Measurements from ENCODE around the gene CLDN2.
"Not testable (repeated sequence)": the region's sequence is repeated elsewhere in the genome, so short reads cannot be mapped to it uniquely, and the experiment has no call there.

CLDN2 gene, protein sequence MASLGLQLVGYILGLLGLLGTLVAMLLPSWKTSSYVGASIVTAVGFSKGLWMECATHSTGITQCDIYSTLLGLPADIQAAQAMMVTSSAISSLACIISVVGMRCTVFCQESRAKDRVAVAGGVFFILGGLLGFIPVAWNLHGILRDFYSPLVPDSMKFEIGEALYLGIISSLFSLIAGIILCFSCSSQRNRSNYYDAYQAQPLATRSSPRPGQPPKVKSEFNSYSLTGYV

DNA sequence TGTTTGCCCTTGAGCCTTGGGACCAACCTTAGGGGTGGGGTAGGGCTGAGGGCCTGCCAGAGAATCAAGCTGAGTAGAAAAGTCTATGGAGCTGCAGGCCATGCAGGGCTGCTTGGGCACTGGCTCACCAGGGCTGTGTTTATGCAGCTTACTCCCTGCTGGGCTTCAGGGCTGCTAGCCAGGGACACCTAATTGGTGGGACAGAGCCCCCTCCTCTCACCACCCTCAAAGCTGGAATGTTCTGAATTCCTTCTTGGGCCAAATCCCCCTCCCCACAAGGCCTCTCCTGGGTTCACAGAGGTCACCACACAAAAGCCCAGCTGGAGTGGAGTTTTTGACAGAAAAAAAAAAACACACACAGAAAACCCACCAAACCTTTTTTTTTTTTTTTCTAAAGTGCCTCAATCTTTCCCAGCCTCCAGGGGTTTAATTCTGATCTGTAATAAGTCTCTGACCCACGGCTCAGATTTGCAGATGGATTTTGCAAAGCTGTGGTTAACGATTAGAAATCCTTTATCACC is at the start of gene CLDN2:
Gene CLDN2, plus strand, starts transcription at position 471 of the 521 bp plus-strand sequence. CDS start 7,827 bp downstream, outside the sequence.
- no peak for DNase-seq

- DNase-seq = not testable (repeated sequence)
Measured at GRCh38 chrX:106872796-106873195, 47.4 kb upstream of the CLDN2 start.

- no peak for DNase-seq
Measured at GRCh38 chrX:106874075-106874474, 46.1 kb upstream of the CLDN2 start.

- DNase-seq = no peak
Measured at GRCh38 chrX:106875151-106875550, 45.1 kb upstream of the CLDN2 start.

GRCh38 chrX:106889468-106889867 is 30.7 kb upstream of the CLDN2 start:
- DNase-seq = no peak

GRCh38 chrX:106891762-106892460 is 28.3 kb upstream of the CLDN2 start:
- no peak for DNase-seq

GRCh38 chrX:106894392-106894909 is 25.8 kb upstream of the CLDN2 start:
- DNase-seq = peak; percentile 40

DNA sequence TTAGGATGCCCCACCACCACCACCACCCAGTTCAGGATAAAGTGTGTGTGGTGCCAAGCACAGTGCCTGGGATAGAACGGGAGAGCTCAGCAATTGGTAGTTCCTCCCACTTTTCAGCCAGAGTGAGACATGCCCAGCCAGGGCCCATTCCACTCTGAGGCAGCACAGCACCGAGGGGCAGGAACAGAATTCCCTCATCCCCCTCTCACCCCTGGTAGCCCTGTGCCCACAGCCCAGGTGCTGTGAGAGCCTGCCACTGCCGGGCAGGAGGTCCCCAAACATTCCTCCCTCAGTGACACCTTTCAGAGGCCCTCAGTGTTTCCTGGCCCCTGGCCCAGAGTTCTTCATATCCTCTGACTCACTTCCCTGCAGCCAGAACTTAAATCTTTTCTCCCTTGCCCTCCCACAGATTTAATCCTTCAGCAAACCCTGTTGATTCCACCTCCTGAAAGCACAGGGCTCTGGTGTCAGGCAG is 25.2 kb upstream of the CLDN2 start:
- no peak for DNase-seq

DNA sequence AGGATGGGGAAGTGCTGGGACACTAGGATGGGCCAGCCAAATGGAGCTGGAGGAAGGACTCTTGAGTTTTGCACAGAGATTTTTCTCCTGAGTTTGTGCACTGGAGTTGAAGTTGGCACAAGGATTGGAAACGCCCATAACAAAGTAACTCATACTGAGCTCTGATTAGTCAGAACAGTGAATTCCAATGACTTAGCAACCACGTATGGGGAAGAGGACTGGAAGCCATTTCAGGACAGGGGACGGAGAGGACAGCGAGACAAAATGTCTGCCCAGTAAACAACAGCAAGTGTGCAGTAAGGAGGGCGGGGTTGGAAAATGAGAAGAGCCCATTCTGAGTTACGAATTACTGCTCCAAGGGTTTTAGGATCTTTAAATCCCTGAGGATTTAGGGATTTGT is 22.9 kb upstream of the CLDN2 start:
- DNase-seq = no peak

GRCh38 chrX:106898462-106898861 is 21.7 kb upstream of the CLDN2 start:
- no peak for DNase-seq

DNA sequence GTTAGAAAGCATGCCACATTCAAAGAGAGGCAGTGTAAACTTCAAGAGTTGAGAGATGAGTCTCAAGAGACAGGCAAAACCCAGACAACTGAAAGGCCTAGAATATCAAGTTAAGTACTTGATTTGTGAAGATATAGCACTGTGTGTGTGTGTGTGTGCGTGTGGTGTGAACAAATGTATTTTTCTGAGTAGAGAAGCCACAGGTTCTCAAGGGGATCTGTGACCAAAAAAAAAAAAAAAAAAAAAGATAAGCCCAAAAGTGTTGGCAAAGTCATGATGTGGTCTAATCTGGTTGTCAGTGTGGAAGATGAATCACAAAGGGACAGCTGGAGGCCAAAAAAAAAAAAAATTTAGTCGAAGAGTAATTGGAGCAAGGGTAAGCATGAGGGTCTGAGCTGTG is 20.9 kb upstream of the CLDN2 start:
- no peak for DNase-seq

- DNase-seq = no peak
Measured at GRCh38 chrX:106899841-106900240, 20.4 kb upstream of the CLDN2 start.

GRCh38 chrX:106901341-106901740 is 18.9 kb upstream of the CLDN2 start:
- no peak for DNase-seq

DNA sequence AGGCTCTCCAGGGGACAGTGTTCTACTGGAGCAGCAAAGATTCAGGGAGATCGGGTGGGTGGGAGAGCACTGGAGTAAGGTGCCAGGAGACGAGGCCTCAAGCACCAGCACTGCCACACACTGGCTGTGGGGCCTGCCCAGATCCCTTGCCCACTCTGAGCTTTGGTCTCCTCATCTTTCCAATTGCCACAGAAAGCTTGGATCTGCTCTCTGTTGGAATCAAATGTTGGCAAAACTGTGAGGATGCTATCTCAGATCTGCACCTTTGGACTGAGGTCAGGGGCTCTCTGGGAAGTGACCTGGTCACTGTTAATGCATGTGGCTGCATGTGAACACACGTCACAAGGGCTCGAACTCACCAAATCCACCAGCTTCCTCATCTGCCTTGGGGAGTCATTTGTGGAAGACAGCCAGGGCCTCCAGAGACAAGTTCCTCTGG is 18.4 kb upstream of the CLDN2 start:
- DNase-seq = no peak

DNA sequence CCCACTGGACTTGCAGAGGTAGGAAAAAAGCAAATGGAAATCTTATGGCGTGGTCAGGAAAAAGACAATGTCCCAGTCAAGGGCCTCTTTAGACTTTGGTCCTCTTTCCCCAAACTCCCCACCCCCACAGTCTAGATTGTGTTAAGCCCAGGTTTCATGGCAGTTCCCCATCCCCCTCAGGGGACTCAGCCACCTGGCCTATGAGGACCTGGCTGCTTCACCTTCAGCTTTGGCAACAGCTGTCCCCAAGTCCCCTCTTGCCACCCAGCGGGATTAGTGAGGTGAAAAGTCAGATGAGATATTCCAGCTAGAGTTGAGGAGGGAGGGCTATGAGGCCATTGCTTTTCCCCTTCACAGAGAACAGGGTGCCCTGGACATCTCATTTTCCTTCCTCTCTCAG is 17.5 kb upstream of the CLDN2 start:
- no peak for DNase-seq

DNA sequence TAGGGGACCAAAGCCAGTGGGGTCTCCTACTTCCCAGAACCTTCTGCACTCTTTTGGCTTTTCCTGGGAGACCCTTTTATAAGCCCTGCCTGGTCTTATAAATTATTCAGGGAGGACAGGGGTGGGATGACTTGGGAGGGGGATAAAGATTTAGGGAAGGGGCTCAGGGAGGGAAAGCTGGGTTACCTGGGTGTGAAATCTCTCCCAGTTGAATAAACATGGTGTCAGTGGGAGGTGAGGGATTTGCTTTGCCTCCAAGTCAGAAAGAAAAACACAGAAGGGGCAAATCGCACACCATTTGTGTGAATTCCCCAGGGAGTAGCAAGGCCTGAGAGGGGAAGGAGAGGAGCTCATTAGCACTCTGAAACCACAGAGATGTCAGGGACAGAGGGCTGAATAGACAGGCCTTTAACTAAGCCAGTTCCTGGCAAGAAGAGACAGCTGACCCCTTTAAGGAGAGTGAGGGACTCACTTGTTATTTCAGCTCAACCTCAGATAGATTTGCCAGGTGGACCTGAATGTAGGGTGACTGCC is 16.8 kb upstream of the CLDN2 start, which contains the start of gene RIPPLY1:
Gene RIPPLY1, minus strand, starts transcription at position 51 of the 534 bp plus-strand sequence. CDS start 54 bp downstream, outside the sequence.
- DNase-seq = no peak

GRCh38 chrX:106903856-106904528 is 16.2 kb upstream of the CLDN2 start:
- DNase-seq = no peak

- DNase-seq = no peak
Measured at GRCh38 chrX:106905064-106905708, 15.0 kb upstream of the CLDN2 start.

DNA sequence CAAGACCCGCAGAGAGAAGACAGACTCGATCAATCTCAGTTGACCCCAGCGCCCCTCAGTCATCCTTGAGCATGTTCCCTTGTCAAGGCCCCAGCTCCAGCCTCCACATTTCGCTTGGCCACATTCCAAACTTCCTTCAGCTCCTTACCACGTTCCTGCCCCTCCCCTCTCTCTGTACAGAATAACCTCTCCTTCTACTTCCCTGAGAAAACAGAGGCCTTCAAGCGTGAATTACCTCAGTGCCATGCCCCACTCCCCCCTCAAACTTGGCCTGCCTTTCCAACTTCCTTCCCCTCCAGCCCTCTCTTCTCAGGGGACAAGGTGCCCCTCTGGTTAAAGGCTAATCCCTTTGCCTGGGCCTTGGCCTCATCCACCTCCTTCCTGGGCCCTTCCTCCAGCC is 13.8 kb upstream of the CLDN2 start:
- no peak for DNase-seq

GRCh38 chrX:106912864-106913263 is 7.3 kb upstream of the CLDN2 start:
- DNase-seq = no peak

GRCh38 chrX:106917830-106918500 is 2.2 kb upstream of the CLDN2 start:
- DNase-seq = no peak

GRCh38 chrX:106921637-106922036 is 1.4 kb downstream of the CLDN2 start:
- no peak for DNase-seq

All from activated gamma-delta T cell treated with Interleukin-2 at 50 U/mL for 16 hours (primary cell).